Measurements from ENCODE around the gene TFCP2L1.

DNA sequence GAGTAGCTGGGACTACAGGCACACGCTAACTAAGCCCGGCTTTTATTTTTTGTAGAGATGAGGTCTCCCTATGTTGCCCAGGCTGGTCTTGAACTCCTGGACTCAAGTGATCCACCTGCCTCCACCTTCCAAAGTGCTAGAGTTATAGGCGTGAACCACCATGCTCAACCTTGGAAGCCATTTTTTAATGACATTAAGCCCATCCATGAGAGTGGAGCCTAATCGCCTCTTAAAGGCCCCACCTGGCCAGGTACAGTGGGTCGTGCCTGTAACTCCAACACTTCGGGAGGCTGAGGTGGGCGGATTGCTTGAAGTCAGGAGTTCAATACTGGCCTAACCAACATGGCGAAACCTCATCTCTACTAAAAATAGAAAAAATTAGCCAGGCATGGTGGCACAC, 41.6 kb upstream of the TFCP2L1 start:
- no peak for TF ChIP-seq POLR2A (IDR thresholded peaks at IDR 0.05; ENCODE audit: low read length)
- no peak for TF ChIP-seq GATA1 (IDR thresholded peaks at IDR 0.05; ENCODE audit: low read depth, low read length)
